WTC11 (cell line): ENCODE data around the gene TMEM40. TPM values are rescaled to one million over a fixed set of nuclear protein-coding genes. Genes with fewer than 3 reads are reported as not detected.

Experiments used
- ATAC-seq: fragments of 200-7000 bp; cut with Tn5 transposase; 2 replicates; pipeline ENCODE4 v1.10.0; 2021; ENCODE audit warnings: mild to moderate bottlenecking, moderate library complexity
- CTCF ChIA-PET: fragments of 300-600 bp; sonication (Branson Sonifier 250); formaldehyde crosslinking; loops from one replicate; lab custom pipeline; 2021; ENCODE audit warnings: antibody characterized with exemption; lab: Charles Lee
- POLR2A ChIA-PET: fragments of 350-600 bp; sonication (Branson Sonifier 250); formaldehyde crosslinking; loops from one replicate; lab custom pipeline; 2021; ENCODE audit warnings: antibody characterized with exemption; lab: Charles Lee
- DNase-seq: peaks from one replicate; pipeline ENCODE4 v3.0.0; 2021; ENCODE audit warnings: low spot score
- H3K27ac Mint-ChIP-seq: 2 replicates; pipeline ENCODE4 v1.8.0; 2021; ENCODE audit warnings: mixed read lengths
- H3K27me3 Mint-ChIP-seq: 2 replicates; pipeline ENCODE4 v1.8.0; 2021; ENCODE audit warnings: low read depth, mild to moderate bottlenecking, moderate library complexity, mixed read lengths
- H3K36me3 Mint-ChIP-seq: 2 replicates; pipeline ENCODE4 v1.8.0; 2021; ENCODE audit warnings: mixed read lengths
- H3K4me1 Mint-ChIP-seq: 2 replicates; pipeline ENCODE4 v1.8.0; 2022; ENCODE audit warnings: mixed read lengths
- H3K4me3 Mint-ChIP-seq: 2 replicates; pipeline ENCODE4 v1.8.0; 2021; ENCODE audit warnings: mild to moderate bottlenecking, moderate library complexity, mixed read lengths
- H3K9me3 Mint-ChIP-seq: 2 replicates; pipeline ENCODE4 v1.8.0; 2021; ENCODE audit warnings: mixed read lengths
- AR ChIP-seq: fragments of 250-450 bp; sonication (Bioruptor Pico); IDR thresholded peaks from 2 replicates; pipeline ENCODE4 v1.9.0; 2021; ENCODE audit warnings: mild to moderate bottlenecking
- CTCF ChIP-seq: fragments of 200-600 bp; IDR thresholded peaks from 2 replicates; pipeline ENCODE4 v1.8.0; 2022; ENCODE audit warnings: antibody characterized with exemption
- ELF4 ChIP-seq: sonication (generic); formaldehyde crosslinking; IDR thresholded peaks from 2 replicates; pipeline ENCODE4 v1.8.1; 2022; ENCODE audit warnings: low read depth, mild to moderate bottlenecking, moderate library complexity, missing genetic modification reagents
- IRF1 ChIP-seq: sonication (generic); formaldehyde crosslinking; IDR thresholded peaks from 2 replicates; pipeline ENCODE4 v1.8.0; 2023; ENCODE audit warnings: missing genetic modification reagents
- IRF2 ChIP-seq: sonication (generic); formaldehyde crosslinking; IDR thresholded peaks from 2 replicates; pipeline ENCODE4 v1.8.0; 2022; ENCODE audit warnings: low read depth, missing genetic modification reagents, borderline replicate concordance
- NFATC4 ChIP-seq: fragments of 250-450 bp; sonication (Bioruptor Pico); IDR thresholded peaks from 2 replicates; pipeline ENCODE4 v1.9.0; 2021; ENCODE audit warnings: mild to moderate bottlenecking
- NFE2L1 ChIP-seq: sonication (generic); formaldehyde crosslinking; IDR thresholded peaks from 2 replicates; pipeline ENCODE4 v1.8.1; 2023; ENCODE audit warnings: missing genetic modification reagents
- NR3C1 ChIP-seq: sonication (generic); formaldehyde crosslinking; conservative IDR thresholded peaks from 2 replicates; pipeline ENCODE4 v1.8.1; 2023; ENCODE audit warnings: low read depth, mild to moderate bottlenecking, missing genetic modification reagents
- OVOL2 ChIP-seq: fragments of 250-450 bp; sonication (Bioruptor Pico); IDR thresholded peaks from 2 replicates; pipeline ENCODE4 v1.9.0; 2021; ENCODE audit warnings: mild to moderate bottlenecking, borderline replicate concordance
- RORB ChIP-seq: fragments of 250-450 bp; sonication (Bioruptor Pico); IDR thresholded peaks from 2 replicates; pipeline ENCODE4 v1.9.0; 2021; ENCODE audit warnings: mild to moderate bottlenecking
- STAT6 ChIP-seq: sonication (generic); formaldehyde crosslinking; conservative IDR thresholded peaks from 2 replicates; pipeline ENCODE4 v1.8.1; 2023; ENCODE audit warnings: mild to moderate bottlenecking, low read depth, missing genetic modification reagents, moderate library complexity
- ZNF121 ChIP-seq: sonication (generic); formaldehyde crosslinking; IDR thresholded peaks from 2 replicates; pipeline ENCODE4 v1.8.0; 2023; ENCODE audit warnings: missing genetic modification reagents
- ZNF219 ChIP-seq: sonication (generic); formaldehyde crosslinking; IDR thresholded peaks from 2 replicates; pipeline ENCODE4 v1.8.0; 2023; ENCODE audit warnings: missing genetic modification reagents, mild to moderate bottlenecking, borderline replicate concordance
- total RNA-seq: library from RNA; stranded (reverse); gene quantifications from 3 replicates; pipeline ENCODE4 v1.2.3, GENCODE V29; 2021
- TF ChIP-seq, protein P1 (sequence below): fragments of 250-450 bp; sonication (Bioruptor Pico); IDR thresholded peaks from 2 replicates; pipeline ENCODE4 v1.8.0; 2021; ENCODE audit warnings: mild to moderate bottlenecking

The TMEM40 gene
- total RNA-seq, 1 experiment from 2014 or later, result 0.17 TPM

DNA sequence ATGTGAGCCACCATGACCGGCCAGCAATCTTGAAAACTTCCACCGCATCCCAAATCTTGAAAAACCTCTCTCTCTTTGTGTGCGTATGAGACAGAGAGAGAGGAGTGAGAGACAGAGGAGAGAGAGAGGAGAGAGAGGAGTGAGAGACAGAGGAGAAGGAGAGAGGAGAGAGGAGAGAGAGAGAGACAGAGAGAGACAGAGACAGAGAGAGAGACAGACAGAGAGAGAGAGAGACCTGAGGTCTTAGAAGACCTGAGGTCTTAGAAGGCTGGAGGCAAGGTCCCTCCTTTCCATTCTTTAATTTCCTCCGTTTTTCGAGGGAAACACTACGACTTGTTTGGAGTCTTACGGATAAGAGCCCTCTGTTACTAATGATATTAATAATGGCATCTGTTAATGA is 39.5 kb downstream of the TMEM40 start (continued):
- TF ChIP-seq STAT6 (CRISPR knock-in tag) (no peak), ELF4 (CRISPR knock-in tag) (no peak), ZNF121 (CRISPR knock-in tag) (no peak), NR3C1 (CRISPR knock-in tag) (no peak), IRF1 (CRISPR knock-in tag) (no peak), ZNF219 (CRISPR knock-in tag) (no peak), NFATC4 (no peak)

DNA sequence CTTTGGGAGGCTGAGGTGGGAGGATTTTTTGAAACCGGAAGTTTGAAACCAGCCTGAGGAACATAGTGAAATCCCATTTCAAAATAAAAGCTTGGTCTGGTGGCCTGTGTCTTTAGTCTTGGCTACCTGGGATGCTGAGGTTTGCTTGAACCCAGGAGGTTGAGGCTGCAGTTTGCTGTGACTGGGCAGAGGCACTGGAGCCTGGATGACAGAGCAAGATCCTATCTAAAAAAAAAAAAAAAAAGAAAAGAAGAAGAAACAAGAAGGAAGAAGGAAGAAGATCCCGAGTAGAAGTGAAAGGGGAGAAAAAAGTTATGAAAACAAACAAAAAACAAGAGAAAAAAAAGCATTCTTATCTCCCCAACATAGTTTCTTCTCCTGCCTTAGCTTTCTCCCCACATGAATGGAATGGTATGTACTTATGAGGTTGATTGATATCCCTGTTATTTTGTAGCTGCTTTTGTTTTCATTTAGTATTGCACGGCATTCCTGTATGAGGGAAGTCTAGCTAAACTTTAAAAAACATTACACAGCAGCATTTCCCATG is 42.4 kb downstream of the TMEM40 start:
- Mint-ChIP-seq H3K27me3 (no peaks in the 10 kb centered on the region; the same call in 1 of the 2 replicates), H3K4me1 (no peaks in the 10 kb centered on the region; the same call in 1 of the 2 replicates), H3K27ac (no peak overlapping the region), H3K4me3 (no peak overlapping the region), H3K9me3 (peaks cover 5% of the 10 kb centered on the region; the same call in 1 of the 2 replicates), H3K36me3 (no peaks in the 10 kb centered on the region)
- no peak for DNase-seq
- no peak for ATAC-seq
- CTCF ChIA-PET, result interaction anchor here (1.1 kb wide), 1 partner anchor 10 kb away, joined by 8 read pairs; no protein-coding TSS in a partner anchor
- POLR2A ChIA-PET, result no interaction called here
- TF ChIP-seq CTCF (no peak), ELF4 (CRISPR knock-in tag) (no peak), NFE2L1 (CRISPR knock-in tag) (no peak), OVOL2 (CRISPR knock-in tag) (no peak), RORB (CRISPR knock-in tag) (no peak), IRF2 (no peak), STAT6 (CRISPR knock-in tag) (no peak), AR (CRISPR knock-in tag) (no peak)
- TF ChIP-seq, protein P1, sequence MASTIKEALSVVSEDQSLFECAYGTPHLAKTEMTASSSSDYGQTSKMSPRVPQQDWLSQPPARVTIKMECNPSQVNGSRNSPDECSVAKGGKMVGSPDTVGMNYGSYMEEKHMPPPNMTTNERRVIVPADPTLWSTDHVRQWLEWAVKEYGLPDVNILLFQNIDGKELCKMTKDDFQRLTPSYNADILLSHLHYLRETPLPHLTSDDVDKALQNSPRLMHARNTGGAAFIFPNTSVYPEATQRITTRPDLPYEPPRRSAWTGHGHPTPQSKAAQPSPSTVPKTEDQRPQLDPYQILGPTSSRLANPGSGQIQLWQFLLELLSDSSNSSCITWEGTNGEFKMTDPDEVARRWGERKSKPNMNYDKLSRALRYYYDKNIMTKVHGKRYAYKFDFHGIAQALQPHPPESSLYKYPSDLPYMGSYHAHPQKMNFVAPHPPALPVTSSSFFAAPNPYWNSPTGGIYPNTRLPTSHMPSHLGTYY (CRISPR knock-in tag), result no peak
